Breast epithelium (tissue), 4 donors: Measurements from ENCODE around the gene TAT. TPM values are rescaled to one million over a fixed set of nuclear protein-coding genes. Genes with fewer than 3 reads are reported as not detected.
"Not testable (repeated sequence)": the region's sequence is repeated elsewhere in the genome, so short reads cannot be mapped to it uniquely, and the experiment has no call there.

Experiments used
- DNase-seq, 2 donors: peaks; one replicate each; pipeline ENCODE4 v3.0.0-alpha.2; 2019; ENCODE audit warnings: low spot score in 2 of 2
- H3K27ac ChIP-seq, 2 donors: fragments of 200-600 bp; sonication (generic) in 1 of 2; one replicate each; pipeline ENCODE4 v1.5.1; 2016 to 2019; ENCODE audit warnings: mild to moderate bottlenecking in 1 of 2
- H3K27me3 ChIP-seq, 2 donors: fragments of 200-600 bp; sonication (generic) in 1 of 2; one replicate each; pipeline versions ENCODE4 v1.5.1 to v1.6.0; 2017 to 2019; ENCODE audit warnings: control low read depth in 1 of 2, mild to moderate bottlenecking in 1 of 2
- H3K36me3 ChIP-seq: fragments of 200-600 bp; one replicate; pipeline ENCODE4 v1.5.1; 2019
- H3K4me1 ChIP-seq, 2 donors: fragments of 200-600 bp; sonication (generic); one replicate each; pipeline ENCODE4 v1.5.1; 2016 to 2019; ENCODE audit warnings: control low read depth in 1 of 2
- H3K4me3 ChIP-seq, 3 donors: fragments of 200-600 bp; sonication (generic); 1 replicate in 2 of 3; 2 replicates in 1 of 3; pipeline ENCODE4 v1.5.1; 2016 to 2019; ENCODE audit warnings: mild to moderate bottlenecking in 3 of 3, moderate library complexity in 2 of 3
- H3K9me3 ChIP-seq, 2 donors: fragments of 200-600 bp; sonication (generic) in 1 of 2; one replicate each; pipeline ENCODE4 v1.5.1; 2016 to 2019; ENCODE audit warnings: control low read depth in 1 of 2
- CTCF ChIP-seq, 3 donors: fragments of 450-650 bp; IDR thresholded peaks; one replicate each; pipeline ENCODE4 v1.5.1; 2016 to 2017; ENCODE audit warnings: antibody characterized with exemption in 3 of 3, mild to moderate bottlenecking in 3 of 3, moderate library complexity in 3 of 3
- POLR2A ChIP-seq: fragments of 450-650 bp; IDR thresholded peaks from one replicate; pipeline ENCODE4 v1.6.1; 2016; ENCODE audit warnings: antibody characterized with exemption, mild to moderate bottlenecking, moderate library complexity
- POLR2AphosphoS5 ChIP-seq, 3 donors: sonication (generic); formaldehyde crosslinking; IDR thresholded peaks; one replicate each; pipeline ENCODE4 v1.6.1; 2017; ENCODE audit warnings: antibody characterized with exemption in 3 of 3
- intact Hi-C: fragments of 100-400 bp; cut with DNase I; formaldehyde crosslinking; loops from one replicate; pipeline ENCODE4 v1.15.1; 2023; ENCODE audit warnings: low total_unique reads
- total RNA-seq, 3 donors: library from RNA; depleted of rRNA; stranded (reverse); fragments of >200 nt; gene quantifications; one replicate each; pipeline ENCODE4 v1.1.0, GENCODE V29; 2016

Gene TAT
- total RNA-seq, 3 donors from 2014 or later: 5.1 to 566 (median 212) TPM

- H3K4me1 ChIP-seq: no peaks in the 10 kb centered on the region
- H3K27me3 ChIP-seq: no peaks in the 10 kb centered on the region
- H3K27ac ChIP-seq: peak overlapping the region in 1 of 2 donors; percentile 54
- intact Hi-C loops: no loop called here
- H3K36me3 ChIP-seq: no peaks in the 10 kb centered on the region
- DNase-seq: no peak
- no peaks in the 10 kb centered on the region for H3K9me3 ChIP-seq
- H3K4me3 ChIP-seq: no peak overlapping the region
- TF ChIP-seq POLR2AphosphoS5 (IDR thresholded peaks at IDR 0.05) (no peak), CTCF (IDR thresholded peaks at IDR 0.05) (no peak), POLR2A (no peak)
Observed at GRCh38 chr16:71567931-71568330, 9.0 kb downstream of the TAT start.

- Histone ChIP-seq H3K9me3 (peaks cover 0 to 4% of the 10 kb centered on the region in 2 donors), H3K4me3 (peak overlapping the region in 2 of 3 donors; percentile 60 to 65), H3K4me1 (no peaks in the 10 kb centered on the region), H3K27me3 (no peaks in the 10 kb centered on the region), H3K27ac (peak overlapping the region; percentile 88 to 89), H3K36me3 (no peaks in the 10 kb centered on the region)
- intact Hi-C loops: no loop called here
- DNase-seq: no peak
- no peak for TF ChIP-seq POLR2AphosphoS5 (IDR thresholded peaks at IDR 0.05)
- no peak for TF ChIP-seq CTCF (IDR thresholded peaks at IDR 0.05)
- no peak for TF ChIP-seq POLR2A
Observed at GRCh38 chr16:71565812-71566700, 10.8 kb downstream of the TAT start.

- peak in 1 of 2 donors; percentile 19 for DNase-seq
- intact Hi-C loops: no loop called here
- TF ChIP-seq POLR2AphosphoS5 (IDR thresholded peaks at IDR 0.05) (no peak), CTCF (IDR thresholded peaks at IDR 0.05) (peak in 1 of 3 donors; percentile 8), POLR2A (no peak)
- Histone ChIP-seq H3K27ac (peak overlapping the region; percentile 88 to 89), H3K4me3 (peak overlapping the region; percentile 56 to 65 (median 60)), H3K36me3 (no peaks in the 10 kb centered on the region), H3K27me3 (no peaks in the 10 kb centered on the region), H3K9me3 (peaks cover 0 to 4% of the 10 kb centered on the region in 2 donors), H3K4me1 (no peaks in the 10 kb centered on the region)
Observed at GRCh38 chr16:71564335-71564967, 12.4 kb downstream of the TAT start.

DNA sequence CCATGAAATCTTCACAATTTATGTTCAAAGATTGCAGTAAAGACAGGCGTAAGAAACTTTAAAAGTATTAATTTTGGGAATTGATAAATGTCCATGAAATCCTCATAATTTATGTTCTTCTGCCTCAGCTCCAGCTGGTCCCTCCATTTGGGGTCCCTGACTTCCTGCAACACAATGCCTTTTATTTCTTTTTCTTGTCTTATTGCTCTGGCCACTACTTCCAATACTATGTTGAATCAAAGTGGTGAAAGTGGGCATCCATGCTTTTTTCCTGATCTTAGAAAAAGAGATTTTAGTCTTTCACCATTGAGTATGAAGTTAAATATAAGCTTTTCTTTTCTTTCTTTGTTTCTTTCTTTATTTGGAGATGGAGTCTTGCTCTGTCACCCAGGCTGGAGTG is 14.3 kb downstream of the TAT start:
- H3K4me3 ChIP-seq: no peak overlapping the region
- intact Hi-C loops: no loop called here
- no peak overlapping the region for H3K27ac ChIP-seq
- H3K9me3 ChIP-seq: peaks cover 0 to 4% of the 10 kb centered on the region in 2 donors
- DNase-seq: no peak
- TF ChIP-seq POLR2AphosphoS5 (IDR thresholded peaks at IDR 0.05) (no peak), CTCF (IDR thresholded peaks at IDR 0.05) (no peak)
- no peaks in the 10 kb centered on the region for H3K36me3 ChIP-seq
- H3K27me3 ChIP-seq: no peaks in the 10 kb centered on the region
- no peaks in the 10 kb centered on the region for H3K4me1 ChIP-seq

- H3K4me1 ChIP-seq, H3K36me3 ChIP-seq, H3K27ac ChIP-seq, DNase-seq, intact Hi-C loops, H3K4me3 ChIP-seq, H3K27me3 ChIP-seq, H3K9me3 ChIP-seq: not testable (repeated sequence)
Observed at GRCh38 chr16:71561886-71562285, 15.0 kb downstream of the TAT start.
